Measurements from ENCODE around the gene RBM18.

The RBM18 gene

GRCh38 chr9:122264360-122265148 lies at the start of gene RBM18, which contains the start of gene MRRF:
Gene RBM18, minus strand, starts transcription at chr9:122264840. Its CDS starts 3,348 bp downstream, at chr9:122261492.
Gene MRRF, plus strand, starts transcription at chr9:122264882. Its CDS starts 6,010 bp downstream, at chr9:122270892.
- H3K9me3 ChIP-seq (ENCODE audit: insufficient read depth, low read length): no peaks in the 10 kb centered on the region
- TF ChIP-seq ZNF274 (IDR thresholded peaks at IDR 0.05; ENCODE audit: low read depth, low read length) (no peak), YY1 (IDR thresholded peaks at IDR 0.05; ENCODE audit: insufficient read depth, insufficient read length) (no peak), SUZ12 (IDR thresholded peaks at IDR 0.05; ENCODE audit: extremely low read depth, insufficient read depth, insufficient read length) (no peak)
- H3K27me3 ChIP-seq (ENCODE audit: insufficient read depth, insufficient read length): no peaks in the 10 kb centered on the region
- peak within 1 kb of the TSS; percentile 94 for H3K9ac ChIP-seq (ENCODE audit: insufficient read length, low read depth)
- peak; percentile 90 for DNase-seq (ENCODE audit: low read depth, low spot score)
- peaks cover 55% of the 10 kb centered on the region for H3K36me3 ChIP-seq (ENCODE audit: insufficient read depth, insufficient read length, low read length)
- H3K4me1 ChIP-seq (ENCODE audit: insufficient read depth, insufficient read length): no peaks in the 10 kb centered on the region
- peak within 1 kb of the TSS; percentile 89 for H3K4me3 ChIP-seq (ENCODE audit: insufficient read length, low read depth)

DNA sequence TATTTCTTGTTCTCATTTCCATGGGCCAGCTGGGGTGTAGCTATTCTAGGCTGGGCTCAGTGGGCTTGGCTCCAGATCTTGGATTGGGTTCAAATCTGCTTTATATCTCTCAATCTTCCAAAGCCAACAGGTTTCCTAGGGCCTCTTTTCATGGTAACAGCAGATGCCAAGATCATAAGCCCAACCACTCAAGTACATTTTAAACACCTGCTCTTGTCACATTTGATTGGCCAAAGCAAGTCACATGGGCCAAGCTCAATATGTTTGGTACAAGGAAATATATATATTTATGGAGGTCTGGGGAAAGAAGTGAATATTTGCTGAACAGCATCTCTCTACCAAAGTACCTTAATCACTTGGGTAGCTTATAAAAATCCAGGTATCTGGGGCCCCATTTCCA lies 49.5 kb upstream of the RBM18 start:
- H3K36me3 ChIP-seq (ENCODE audit: insufficient read depth, insufficient read length, low read length): peaks cover 60% of the 10 kb centered on the region
- H3K9me3 ChIP-seq (ENCODE audit: insufficient read depth, low read length): no peaks in the 10 kb centered on the region
- no peak for TF ChIP-seq YY1 (IDR thresholded peaks at IDR 0.05; ENCODE audit: insufficient read depth, insufficient read length)
- no peak for TF ChIP-seq ZNF274 (IDR thresholded peaks at IDR 0.05; ENCODE audit: low read depth, low read length)
- no peak for TF ChIP-seq SUZ12 (IDR thresholded peaks at IDR 0.05; ENCODE audit: extremely low read depth, insufficient read depth, insufficient read length)
- H3K4me1 ChIP-seq (ENCODE audit: insufficient read depth, insufficient read length): no peaks in the 10 kb centered on the region
- H3K9ac ChIP-seq (ENCODE audit: insufficient read length, low read depth): no peak overlapping the region
- no peak for DNase-seq (ENCODE audit: low read depth, low spot score)
- no peaks in the 10 kb centered on the region for H3K27me3 ChIP-seq (ENCODE audit: insufficient read depth, insufficient read length)
- H3K4me3 ChIP-seq (ENCODE audit: insufficient read length, low read depth): no peak overlapping the region

GRCh38 chr9:122309861-122310260 lies 45.2 kb upstream of the RBM18 start:
- Histone ChIP-seq H3K9ac (ENCODE audit: insufficient read length, low read depth) (no peak overlapping the region), H3K4me3 (ENCODE audit: insufficient read length, low read depth) (no peak overlapping the region), H3K27me3 (ENCODE audit: insufficient read depth, insufficient read length) (no peaks in the 10 kb centered on the region), H3K9me3 (ENCODE audit: insufficient read depth, low read length) (no peaks in the 10 kb centered on the region), H3K36me3 (ENCODE audit: insufficient read depth, insufficient read length, low read length) (peaks cover 77% of the 10 kb centered on the region), H3K4me1 (ENCODE audit: insufficient read depth, insufficient read length) (no peaks in the 10 kb centered on the region)
- no peak for DNase-seq (ENCODE audit: low read depth, low spot score)
- TF ChIP-seq ZNF274 (IDR thresholded peaks at IDR 0.05; ENCODE audit: low read depth, low read length) (no peak), YY1 (IDR thresholded peaks at IDR 0.05; ENCODE audit: insufficient read depth, insufficient read length) (no peak), SUZ12 (IDR thresholded peaks at IDR 0.05; ENCODE audit: extremely low read depth, insufficient read depth, insufficient read length) (no peak)

DNA sequence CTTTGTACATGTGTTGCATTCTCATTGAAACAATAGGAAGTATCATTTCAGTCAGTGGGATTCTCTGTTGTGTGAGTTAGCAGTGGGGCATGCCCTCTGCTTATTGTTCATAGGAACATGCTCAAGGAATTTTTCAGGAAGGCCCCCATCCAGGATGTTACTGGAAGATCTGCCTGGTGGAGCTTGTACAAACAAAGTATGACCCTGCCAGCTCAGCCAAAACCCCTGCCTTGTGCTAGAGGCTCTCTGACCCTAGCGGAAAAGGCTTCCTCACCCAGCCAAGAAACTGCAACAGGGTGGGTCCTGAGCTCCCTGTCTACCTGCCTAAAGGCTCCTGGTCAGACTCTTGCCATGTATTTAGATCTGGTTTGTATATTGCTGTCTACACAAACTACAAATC lies 43.3 kb upstream of the RBM18 start:
- Histone ChIP-seq H3K4me1 (ENCODE audit: insufficient read depth, insufficient read length) (no peaks in the 10 kb centered on the region), H3K27me3 (ENCODE audit: insufficient read depth, insufficient read length) (no peaks in the 10 kb centered on the region), H3K9ac (ENCODE audit: insufficient read length, low read depth) (no peak overlapping the region), H3K4me3 (ENCODE audit: insufficient read length, low read depth) (no peak overlapping the region), H3K9me3 (ENCODE audit: insufficient read depth, low read length) (no peaks in the 10 kb centered on the region), H3K36me3 (ENCODE audit: insufficient read depth, insufficient read length, low read length) (peaks cover 68% of the 10 kb centered on the region)
- DNase-seq (ENCODE audit: low read depth, low spot score): no peak
- TF ChIP-seq YY1 (IDR thresholded peaks at IDR 0.05; ENCODE audit: insufficient read depth, insufficient read length) (no peak), ZNF274 (IDR thresholded peaks at IDR 0.05; ENCODE audit: low read depth, low read length) (no peak), SUZ12 (IDR thresholded peaks at IDR 0.05; ENCODE audit: extremely low read depth, insufficient read depth, insufficient read length) (no peak)

- DNase-seq (ENCODE audit: low read depth, low spot score): peak; percentile 18
- H3K36me3 ChIP-seq (ENCODE audit: insufficient read depth, insufficient read length, low read length): peaks cover 60% of the 10 kb centered on the region
- no peak for TF ChIP-seq ZNF274 (IDR thresholded peaks at IDR 0.05; ENCODE audit: low read depth, low read length)
- TF ChIP-seq SUZ12 (IDR thresholded peaks at IDR 0.05; ENCODE audit: extremely low read depth, insufficient read depth, insufficient read length): no peak
- TF ChIP-seq YY1 (IDR thresholded peaks at IDR 0.05; ENCODE audit: insufficient read depth, insufficient read length): no peak
- no peaks in the 10 kb centered on the region for H3K9me3 ChIP-seq (ENCODE audit: insufficient read depth, low read length)
- no peak overlapping the region for H3K9ac ChIP-seq (ENCODE audit: insufficient read length, low read depth)
- H3K27me3 ChIP-seq (ENCODE audit: insufficient read depth, insufficient read length): no peaks in the 10 kb centered on the region
- no peak overlapping the region for H3K4me3 ChIP-seq (ENCODE audit: insufficient read length, low read depth)
- no peaks in the 10 kb centered on the region for H3K4me1 ChIP-seq (ENCODE audit: insufficient read depth, insufficient read length)
These were observed 42.4 kb upstream of the RBM18 start for GRCh38 chr9:122307061-122307460.

DNA sequence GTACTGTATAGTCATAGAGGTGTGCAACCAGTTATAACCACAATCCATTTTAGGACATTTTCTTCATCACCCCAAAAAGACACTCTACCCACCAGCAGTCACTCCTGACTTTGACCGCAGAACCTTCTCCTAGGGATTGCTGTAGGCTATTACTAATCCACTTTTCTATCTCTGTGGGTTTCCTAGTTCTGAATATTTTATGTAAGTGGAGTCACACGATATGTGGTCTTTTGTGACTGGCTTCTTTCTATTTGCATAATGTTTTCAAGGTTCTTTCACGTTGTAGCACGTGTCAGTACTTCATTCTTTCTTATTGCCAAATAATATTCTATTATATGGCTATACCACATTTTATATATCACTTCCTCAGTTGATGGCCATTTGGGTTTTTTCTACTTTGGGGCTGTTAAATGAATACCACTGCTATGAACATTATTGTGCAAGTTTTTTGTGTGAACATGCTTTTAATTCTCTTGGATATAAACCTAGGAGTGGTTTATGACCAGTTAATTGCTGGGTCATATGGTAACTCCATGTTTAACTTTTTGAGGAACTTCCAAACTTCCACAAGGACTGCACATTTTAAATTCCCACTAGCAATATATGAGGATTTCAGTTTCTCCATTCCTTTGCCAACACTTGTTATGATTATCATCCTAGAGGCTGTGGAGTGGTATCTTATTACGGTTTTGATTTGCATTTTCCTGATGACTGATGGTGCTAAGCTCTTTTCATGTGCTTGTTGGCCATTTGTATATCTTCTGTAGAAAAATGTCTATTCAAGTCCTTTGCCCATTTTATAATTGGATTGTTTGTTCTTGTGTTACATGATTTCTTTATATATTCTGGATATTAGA lies 37.8 kb upstream of the RBM18 start:
- peaks cover 64% of the 10 kb centered on the region for H3K36me3 ChIP-seq (ENCODE audit: insufficient read depth, insufficient read length, low read length)
- no peaks in the 10 kb centered on the region for H3K9me3 ChIP-seq (ENCODE audit: insufficient read depth, low read length)
- no peak overlapping the region for H3K4me3 ChIP-seq (ENCODE audit: insufficient read length, low read depth)
- H3K27me3 ChIP-seq (ENCODE audit: insufficient read depth, insufficient read length): no peaks in the 10 kb centered on the region
- DNase-seq (ENCODE audit: low read depth, low spot score): no peak
- no peak overlapping the region for H3K9ac ChIP-seq (ENCODE audit: insufficient read length, low read depth)
- H3K4me1 ChIP-seq (ENCODE audit: insufficient read depth, insufficient read length): no peaks in the 10 kb centered on the region
- TF ChIP-seq YY1 (IDR thresholded peaks at IDR 0.05; ENCODE audit: insufficient read depth, insufficient read length) (no peak), SUZ12 (IDR thresholded peaks at IDR 0.05; ENCODE audit: extremely low read depth, insufficient read depth, insufficient read length) (no peak), ZNF274 (IDR thresholded peaks at IDR 0.05; ENCODE audit: low read depth, low read length) (no peak)

DNA sequence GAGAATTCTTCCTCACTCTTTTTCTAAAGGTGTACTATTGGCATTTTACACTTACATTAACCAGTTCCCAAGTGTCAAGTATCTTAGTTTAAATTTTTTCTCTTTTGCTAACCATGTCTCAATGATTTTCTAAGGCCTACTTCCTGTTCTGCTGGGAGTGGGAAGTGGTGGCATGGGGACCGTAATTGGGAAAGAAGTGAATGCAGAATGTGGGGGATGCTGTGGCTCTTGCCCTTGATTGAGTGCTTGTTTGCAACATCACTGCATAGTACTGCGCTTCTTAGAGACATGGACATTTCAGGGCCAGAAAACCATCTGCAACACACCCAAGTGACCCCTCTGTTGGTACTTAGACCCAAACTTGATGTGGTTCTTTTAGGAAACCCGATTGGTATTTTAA lies 32.9 kb upstream of the RBM18 start:
- Histone ChIP-seq H3K9me3 (ENCODE audit: insufficient read depth, low read length) (0 out of 2 replicates have a peak, but pooled peaks cover 8% of the 10 kb centered on the region), H3K4me1 (ENCODE audit: insufficient read depth, insufficient read length) (no peaks in the 10 kb centered on the region), H3K9ac (ENCODE audit: insufficient read length, low read depth) (no peak overlapping the region), H3K27me3 (ENCODE audit: insufficient read depth, insufficient read length) (no peaks in the 10 kb centered on the region), H3K36me3 (ENCODE audit: insufficient read depth, insufficient read length, low read length) (peaks cover 71% of the 10 kb centered on the region), H3K4me3 (ENCODE audit: insufficient read length, low read depth) (no peak overlapping the region)
- no peak for DNase-seq (ENCODE audit: low read depth, low spot score)
- TF ChIP-seq SUZ12 (IDR thresholded peaks at IDR 0.05; ENCODE audit: extremely low read depth, insufficient read depth, insufficient read length): no peak
- no peak for TF ChIP-seq YY1 (IDR thresholded peaks at IDR 0.05; ENCODE audit: insufficient read depth, insufficient read length)
- TF ChIP-seq ZNF274 (IDR thresholded peaks at IDR 0.05; ENCODE audit: low read depth, low read length): no peak
